HG02623 (cell line): ENCODE measurements around the gene MAP6.

Source experiments
- ATAC-seq: cut with Tn5 transposase; IDR thresholded peaks from one replicate; pipeline ENCODE4 v1.9.1; 2021; ENCODE audit warnings: moderate library complexity; ENCODE audit not compliant: unreplicated experiment

Gene MAP6

DNA sequence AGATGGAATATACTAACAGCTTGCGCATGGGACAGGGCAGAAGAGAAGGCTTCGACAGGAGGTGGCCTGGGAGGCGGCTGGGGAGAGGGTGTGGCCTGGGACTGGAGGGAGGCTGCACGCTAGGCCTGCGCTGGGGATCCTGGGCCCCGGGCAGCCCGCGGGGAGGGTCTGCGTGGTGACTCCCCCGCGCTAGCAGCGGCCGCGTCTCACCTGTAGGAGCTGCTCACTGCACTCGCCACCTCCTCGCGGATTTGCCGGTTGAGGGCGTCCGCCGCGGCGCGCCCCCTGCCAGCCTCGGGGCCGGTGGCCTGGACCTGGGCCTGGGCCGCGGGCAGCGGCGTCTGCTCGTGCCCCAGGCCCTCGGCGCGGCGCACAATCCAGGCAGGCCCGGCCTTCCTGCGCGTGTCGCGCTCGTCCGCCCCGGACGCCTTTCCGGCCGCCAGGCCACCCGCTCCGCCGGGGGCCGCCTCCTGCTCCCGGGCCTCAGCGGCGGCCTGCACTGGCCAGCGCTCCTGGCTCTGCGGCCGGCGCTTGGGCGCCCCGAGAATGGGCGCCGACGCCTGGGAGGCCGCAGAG is 1.5 kb downstream of the MAP6 start:
- no peak for ATAC-seq

GRCh38 chr11:75665990-75666389 is 2.8 kb downstream of the MAP6 start:
- ATAC-seq = no peak

DNA sequence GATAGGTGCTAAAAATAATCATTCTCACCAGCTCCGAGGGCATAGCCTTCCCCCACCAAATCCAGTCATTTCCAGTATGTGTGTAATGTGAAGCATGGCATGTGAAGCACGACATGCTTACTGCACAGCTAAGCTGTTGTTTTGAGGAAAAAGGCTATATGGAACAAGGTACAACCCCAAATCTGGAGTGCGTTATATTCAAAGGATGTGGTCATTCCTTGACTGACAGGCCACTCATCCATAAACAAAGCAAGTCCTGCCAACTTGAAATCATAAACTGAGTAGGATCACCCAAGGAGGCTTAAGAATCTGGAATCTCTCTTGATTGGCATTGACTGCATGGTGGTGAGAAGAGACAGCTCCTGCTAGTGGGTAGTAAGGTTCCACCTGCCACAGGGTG is 3.7 kb downstream of the MAP6 start:
- no peak for ATAC-seq

DNA sequence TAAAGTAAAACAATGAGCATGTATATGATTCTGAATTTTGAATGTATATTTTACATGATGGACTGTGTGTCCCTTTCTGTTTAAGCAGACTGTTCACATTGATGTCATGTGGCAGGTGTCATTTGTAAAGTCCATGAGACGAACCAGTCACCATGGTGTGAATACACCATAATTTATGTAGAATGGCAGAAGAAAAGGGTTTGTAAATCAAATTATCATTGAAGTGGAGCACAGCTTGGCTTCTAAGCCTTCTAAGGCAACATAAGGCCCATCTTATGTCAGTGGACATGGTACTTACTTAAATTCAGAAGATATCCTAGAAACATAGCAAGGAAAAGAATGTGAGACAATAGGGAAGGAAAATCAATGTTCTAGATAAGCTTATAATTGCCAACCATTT is 4.4 kb downstream of the MAP6 start:
- ATAC-seq = no peak

- no peak for ATAC-seq
Measured at GRCh38 chr11:75663808-75664207, 5.0 kb downstream of the MAP6 start.

- ATAC-seq = no peak
Measured at GRCh38 chr11:75659836-75660235, 9.0 kb downstream of the MAP6 start.

DNA sequence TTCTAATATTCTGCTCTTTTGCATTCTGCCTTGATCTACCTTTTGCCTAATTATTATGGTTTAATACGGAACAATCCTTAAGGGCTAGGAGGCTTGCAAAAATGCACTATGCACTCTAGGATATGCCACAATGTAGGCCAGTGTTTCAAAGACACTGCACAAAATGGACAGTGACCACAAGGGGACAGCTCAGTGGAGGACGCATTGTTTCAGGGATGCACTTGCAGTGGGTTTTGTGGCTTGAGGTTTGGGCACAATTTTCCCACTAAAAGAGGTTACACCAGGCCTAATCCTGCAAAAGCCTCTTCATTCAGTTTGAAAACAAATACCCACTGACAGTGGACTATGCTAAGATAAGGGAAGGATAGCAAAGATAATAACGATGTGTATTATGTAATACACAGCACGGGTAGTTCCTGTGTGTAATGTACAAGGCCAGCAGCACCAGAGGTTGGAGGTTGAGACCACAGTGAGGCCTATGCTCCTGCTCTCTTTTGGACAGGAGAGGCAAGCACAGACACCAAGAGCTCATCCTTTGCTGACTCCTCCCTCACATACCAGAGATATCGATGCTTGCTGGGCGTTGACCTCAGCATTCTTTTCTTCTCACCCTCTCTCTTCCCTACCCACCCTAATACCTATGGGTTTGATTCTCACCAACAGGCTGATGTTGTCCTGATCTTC is 12.7 kb downstream of the MAP6 start:
- no peak for ATAC-seq

GRCh38 chr11:75655605-75656004 is 13.2 kb downstream of the MAP6 start:
- no peak for ATAC-seq

DNA sequence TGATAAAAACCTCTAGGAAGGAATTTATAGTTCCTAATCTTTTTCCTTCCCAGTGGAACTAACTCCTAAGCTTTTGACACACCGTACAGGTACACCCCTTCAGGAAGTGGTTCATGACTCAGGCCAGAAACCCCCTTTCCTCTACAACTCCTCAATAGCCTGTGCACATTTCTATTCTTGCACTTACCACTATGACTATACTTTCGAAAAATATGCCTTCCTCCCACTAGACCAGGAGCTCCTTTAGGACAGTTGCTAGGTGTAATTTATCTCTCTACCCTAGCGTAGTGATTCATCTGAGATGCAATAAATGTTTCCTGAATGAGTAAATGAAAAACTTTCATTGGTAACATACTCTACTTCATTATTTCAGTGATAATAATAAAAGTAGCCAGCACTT is 14.5 kb downstream of the MAP6 start:
- no peak for ATAC-seq

GRCh38 chr11:75653532-75653931 is 15.3 kb downstream of the MAP6 start:
- ATAC-seq = no peak

DNA sequence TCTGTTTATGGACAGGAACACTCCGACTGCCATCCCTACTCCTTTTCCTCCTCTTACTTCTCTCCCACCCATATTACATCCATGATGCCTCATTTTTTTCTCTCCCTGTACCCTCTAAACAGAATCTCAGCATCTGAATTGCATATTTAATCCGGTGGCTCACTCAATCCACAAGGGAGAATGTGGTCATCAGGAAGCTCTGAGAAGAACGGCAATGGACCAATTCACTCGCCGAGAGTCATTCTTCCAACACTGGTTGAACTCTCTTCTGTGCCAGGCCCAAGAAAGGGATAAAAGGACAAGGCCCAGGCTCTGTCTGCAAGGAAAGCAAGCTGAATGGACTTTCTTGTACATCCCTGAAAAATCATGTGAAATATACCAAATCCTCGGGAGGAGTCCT is 15.9 kb downstream of the MAP6 start:
- no peak for ATAC-seq

DNA sequence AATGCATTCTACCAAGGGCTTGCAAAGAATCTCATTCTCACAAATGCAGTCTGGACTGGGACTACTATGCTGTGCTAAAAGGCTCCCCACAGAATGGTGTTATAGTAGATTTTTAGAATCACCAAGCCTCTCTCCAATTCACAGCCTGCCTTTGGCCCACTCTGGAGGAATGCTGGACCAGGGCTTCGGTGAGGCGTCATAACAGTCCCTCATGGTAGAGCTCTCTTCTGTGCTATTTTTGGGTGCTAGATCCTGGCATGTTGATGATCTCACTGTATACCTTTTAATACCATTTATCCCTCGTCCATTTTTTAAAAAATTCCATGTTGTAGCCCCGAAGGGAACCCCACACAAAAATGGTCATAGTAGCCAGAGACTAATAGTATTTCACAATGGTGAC is 17.6 kb downstream of the MAP6 start:
- no peak for ATAC-seq

- no peak for ATAC-seq
Measured at GRCh38 chr11:75650167-75650723, 18.6 kb downstream of the MAP6 start.

- ATAC-seq = no peak
Measured at GRCh38 chr11:75644946-75645345, 23.9 kb downstream of the MAP6 start.

DNA sequence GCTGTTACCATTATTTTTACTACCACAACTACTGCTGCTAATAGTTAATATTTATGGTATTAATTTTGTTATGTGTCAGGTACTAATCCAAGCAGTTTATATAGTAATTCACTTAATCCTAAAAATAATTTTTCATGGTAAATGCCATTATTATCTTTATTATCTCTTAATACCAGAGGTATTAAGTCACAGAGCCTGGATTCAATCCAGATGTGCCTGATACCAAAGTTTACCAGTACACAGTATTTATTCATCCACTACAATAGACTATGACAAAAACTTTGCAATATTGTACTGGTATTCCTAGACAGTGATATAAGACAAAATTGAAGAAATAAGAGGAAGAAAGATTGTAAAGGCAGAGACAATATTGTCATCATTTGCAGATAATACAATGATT is 24.5 kb downstream of the MAP6 start:
- no peak for ATAC-seq

DNA sequence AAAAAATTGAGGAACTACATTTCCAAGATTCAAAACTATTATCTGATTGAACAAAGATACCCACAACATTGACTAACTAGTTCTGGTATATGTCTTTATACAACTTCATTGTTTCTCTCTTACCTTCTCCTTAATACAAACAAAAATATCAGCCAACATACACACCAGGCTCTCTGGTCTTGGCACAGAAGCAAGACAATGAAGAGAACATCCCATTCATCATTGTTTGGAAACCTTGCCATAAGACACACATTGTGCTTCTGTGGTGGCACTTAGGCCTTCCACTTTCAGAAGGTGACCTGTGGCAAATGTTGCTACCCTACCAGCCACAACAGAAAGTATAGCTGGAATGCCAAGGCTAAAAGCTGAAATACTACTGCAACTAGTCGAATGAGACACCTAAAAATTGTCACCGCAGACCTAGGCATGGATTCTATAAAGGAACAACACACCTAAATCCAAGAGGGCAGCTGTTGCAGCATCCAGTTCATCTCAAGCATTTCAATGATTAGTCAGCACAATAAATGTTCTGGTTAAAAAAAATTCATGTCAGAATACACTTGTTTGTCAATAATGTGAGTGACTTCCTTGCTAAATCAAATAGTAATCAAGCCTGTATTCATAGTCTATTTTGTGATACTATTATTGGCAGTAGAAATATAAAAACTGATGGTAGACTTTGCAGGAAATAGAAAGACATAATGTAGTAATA is 26.3 kb downstream of the MAP6 start:
- ATAC-seq = no peak

DNA sequence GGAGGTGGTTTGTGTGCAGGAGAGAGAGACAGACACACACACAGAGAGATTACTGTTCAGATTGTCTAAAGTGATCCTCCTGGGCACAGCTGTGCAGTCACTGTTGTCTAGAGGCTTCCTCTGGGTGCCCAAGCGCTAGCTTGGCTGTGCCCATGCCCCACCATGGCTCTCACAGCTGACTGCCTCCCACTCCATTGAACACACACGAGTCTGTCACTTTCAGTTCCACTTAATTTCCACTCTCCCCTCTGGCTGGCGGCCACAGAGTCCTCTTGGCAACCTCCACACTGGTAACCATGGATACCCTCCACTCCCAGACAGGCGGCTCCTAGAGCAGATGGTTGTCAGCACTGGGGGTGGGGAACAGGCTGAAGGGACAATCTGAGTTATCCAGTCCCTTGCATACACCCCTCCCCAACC is 29.1 kb downstream of the MAP6 start:
- no peak for ATAC-seq

DNA sequence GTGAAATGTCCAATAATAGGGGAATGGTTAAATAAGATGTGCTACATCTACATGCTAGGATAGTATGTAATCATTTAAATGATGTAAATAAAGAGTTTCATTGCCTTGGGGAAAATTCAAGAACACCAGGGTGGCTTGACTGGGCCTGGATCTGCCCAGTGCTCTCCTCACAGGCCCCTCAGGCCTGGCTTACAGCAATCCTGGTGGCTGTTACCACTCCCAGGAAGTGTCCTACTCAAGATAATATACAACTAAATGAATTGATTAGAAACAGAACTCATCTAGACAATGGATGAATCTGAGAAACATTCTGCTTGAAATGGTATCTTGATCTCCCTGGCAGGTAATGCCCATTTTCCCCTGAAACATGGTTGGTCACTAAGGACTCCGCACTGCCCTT is 30.8 kb downstream of the MAP6 start:
- no peak for ATAC-seq

DNA sequence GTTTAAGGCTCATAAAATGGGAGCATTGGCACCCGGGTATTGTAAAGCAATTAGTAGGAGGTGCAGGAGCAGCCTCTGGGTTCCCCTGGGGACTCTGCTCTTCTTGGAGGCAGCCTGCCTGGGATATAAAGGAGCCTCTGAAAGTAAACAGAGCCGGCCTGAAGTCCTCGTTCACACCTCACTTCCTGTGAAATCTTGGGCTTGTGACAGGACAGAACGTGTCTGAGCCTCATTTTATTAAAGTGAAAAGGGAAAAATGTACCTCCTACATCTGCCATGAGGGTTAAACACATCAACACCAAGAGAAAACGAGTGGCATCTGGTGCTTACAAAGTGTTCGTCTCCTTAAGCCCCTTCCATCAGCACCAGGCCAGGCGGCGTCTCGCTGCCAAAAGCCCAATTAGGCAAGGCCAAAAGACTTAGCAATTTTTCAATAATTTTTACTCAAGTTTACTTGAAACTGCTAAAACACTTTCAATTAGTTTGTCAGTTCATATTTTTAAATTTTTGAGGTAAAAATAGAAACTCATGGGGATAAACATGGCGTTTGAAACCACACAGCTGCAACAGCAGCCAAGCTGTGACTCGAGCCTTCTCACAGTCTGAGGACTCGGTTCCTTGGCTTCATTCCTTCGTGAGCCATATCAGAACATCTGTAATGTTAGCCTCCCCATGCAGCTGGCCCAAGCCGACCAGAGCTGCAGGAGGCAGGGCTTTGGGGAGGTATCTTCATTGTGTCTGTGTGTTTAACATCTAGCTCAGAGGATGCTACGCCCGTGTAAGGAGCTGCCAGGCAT is 33.6 kb downstream of the MAP6 start:
- no peak for ATAC-seq

- ATAC-seq = no peak
Measured at GRCh38 chr11:75633409-75634066, 35.3 kb downstream of the MAP6 start.

GRCh38 chr11:75632962-75633361 is 35.9 kb downstream of the MAP6 start:
- ATAC-seq = no peak
